CD4-positive, CD25-positive, alpha-beta regulatory T cell (primary cell): ENCODE measurements around the gene ADGB. TPM values are rescaled to one million over a fixed set of nuclear protein-coding genes. Genes with fewer than 3 reads are reported as not detected.

Experiments
- ATAC-seq, 2 donors: fragments of 150-1000 bp; cut with Tn5 transposase; one replicate each; pipeline ENCODE4 v1.10.0; 2021; ENCODE audit warnings: low read depth in 2 of 2, moderate number of reproducible peaks in 2 of 2, moderate library complexity in 1 of 2
- DNase-seq, 3 donors: peaks; one replicate each; pipeline versions ENCODE4 v3.0.0 to v3.0.0-alpha.2; 2012 to 2022; ENCODE audit warnings: mixed read lengths in 1 of 3
- H3K27ac ChIP-seq: one replicate; pipeline ENCODE4 v1.7.0; 2013; ENCODE audit warnings: mild to moderate bottlenecking, low read length; ENCODE audit not compliant: insufficient read depth, poor library complexity, severe bottlenecking
- H3K27me3 ChIP-seq: one replicate; pipeline ENCODE4 v1.7.0; 2013; ENCODE audit warnings: low read length; ENCODE audit not compliant: control insufficient read depth, insufficient read depth
- H3K36me3 ChIP-seq: one replicate; pipeline ENCODE4 v1.7.0; 2013; ENCODE audit warnings: mild to moderate bottlenecking, low read length, moderate library complexity; ENCODE audit not compliant: control insufficient read depth, insufficient read depth
- H3K4me1 ChIP-seq: 2 replicates; pipeline ENCODE4 v1.7.0; 2013; ENCODE audit warnings: mild to moderate bottlenecking, low read length; ENCODE audit not compliant: insufficient read depth, control insufficient read depth, poor library complexity, severe bottlenecking
- H3K4me3 ChIP-seq: one replicate; pipeline ENCODE4 v1.7.0; 2013; ENCODE audit warnings: low read depth, mild to moderate bottlenecking, low read length, moderate library complexity
- H3K9me3 ChIP-seq, 2 experiments: 1 replicate in 1 of 2; 2 replicates in 1 of 2; pipeline ENCODE4 v1.7.0; 2013; ENCODE audit warnings: low read length in 2 of 2, mild to moderate bottlenecking in 1 of 2, moderate library complexity in 1 of 2; ENCODE audit not compliant: control insufficient read depth in 2 of 2
- H3K27ac Mint-ChIP-seq, 3 donors: one replicate each; pipeline ENCODE4 v1.8.0; 2020 to 2022; ENCODE audit warnings: mild to moderate bottlenecking in 3 of 3, mixed read lengths in 3 of 3, moderate library complexity in 2 of 3
- H3K27me3 Mint-ChIP-seq: one replicate; pipeline ENCODE4 v1.8.0; 2022; ENCODE audit warnings: mild to moderate bottlenecking, mixed read lengths
- H3K36me3 Mint-ChIP-seq: one replicate; pipeline ENCODE4 v1.8.0; 2020; ENCODE audit warnings: mixed read lengths
- H3K4me1 Mint-ChIP-seq, 4 donors: one replicate each; pipeline ENCODE4 v1.8.0; 2020 to 2022; ENCODE audit warnings: mixed read lengths in 4 of 4, mild to moderate bottlenecking in 1 of 4
- H3K4me3 Mint-ChIP-seq, 4 donors: one replicate each; pipeline ENCODE4 v1.8.0; 2020 to 2022; ENCODE audit warnings: mild to moderate bottlenecking in 4 of 4, mixed read lengths in 4 of 4, moderate library complexity in 3 of 4
- H3K9me3 Mint-ChIP-seq, 7 donors: one replicate each; pipeline ENCODE4 v1.8.0; 2020 to 2022; ENCODE audit warnings: mixed read lengths in 7 of 7, mild to moderate bottlenecking in 3 of 7, moderate library complexity in 2 of 7
- polyA plus RNA-seq, 4 donors: library from polyadenylated mRNA; unstranded; fragments of 300-500 nt; fragmentation: Illumina TruSeq; gene quantifications; one replicate each; pipeline ENCODE4 v1.2.3, GENCODE V29; 2021
- total RNA-seq: library from RNA; stranded (reverse); gene quantifications from one replicate; pipeline ENCODE4 v1.2.3, GENCODE V29; 2022

ADGB gene
- total and polyA plus RNA-seq, 5 donors from 2014 or later, result not detected

- H3K9me3 Mint-ChIP-seq, result peaks cover 0 to 5% (median 1%) of the 10 kb centered on the region in 7 donors
- ATAC-seq, result no peak
- Histone ChIP-seq H3K4me3 (no peak overlapping the region), H3K36me3 (no peaks in the 10 kb centered on the region), H3K27me3 (no peaks in the 10 kb centered on the region), H3K9me3 (peaks cover 0 to 3% of the 10 kb centered on the region in 2 experiments), H3K27ac (no peak overlapping the region), H3K4me1 (no peaks in the 10 kb centered on the region)
- H3K27me3 Mint-ChIP-seq, result no peaks in the 10 kb centered on the region
- no peaks in the 10 kb centered on the region for H3K36me3 Mint-ChIP-seq
- H3K4me3 Mint-ChIP-seq, result no peak overlapping the region
- no peaks in the 10 kb centered on the region for H3K4me1 Mint-ChIP-seq
- no peak for DNase-seq
- no peak overlapping the region for H3K27ac Mint-ChIP-seq
Measured at GRCh38 chr6:146635165-146635564, 36.4 kb downstream of the ADGB start.

GRCh38 chr6:146636481-146636880 lies 37.7 kb downstream of the ADGB start:
- ATAC-seq (no peak), DNase-seq (no peak)
- H3K9me3 ChIP-seq, result peaks cover 0 to 3% of the 10 kb centered on the region in 2 experiments
- H3K4me3 ChIP-seq, result no peak overlapping the region
- H3K27me3 ChIP-seq, result no peaks in the 10 kb centered on the region
- H3K36me3 ChIP-seq, result no peaks in the 10 kb centered on the region
- H3K27ac ChIP-seq, result no peak overlapping the region
- H3K36me3 Mint-ChIP-seq, result no peaks in the 10 kb centered on the region
- no peaks in the 10 kb centered on the region for H3K27me3 Mint-ChIP-seq
- H3K4me1 ChIP-seq, result no peaks in the 10 kb centered on the region
- H3K4me3 Mint-ChIP-seq, result no peak overlapping the region
- no peaks in the 10 kb centered on the region for H3K4me1 Mint-ChIP-seq
- H3K27ac Mint-ChIP-seq, result no peak overlapping the region
- peaks cover 0 to 5% (median 3%) of the 10 kb centered on the region in 7 donors for H3K9me3 Mint-ChIP-seq

- Histone ChIP-seq H3K36me3 (no peaks in the 10 kb centered on the region), H3K27me3 (no peaks in the 10 kb centered on the region), H3K4me3 (no peak overlapping the region), H3K4me1 (no peaks in the 10 kb centered on the region), H3K9me3 (no peaks in the 10 kb centered on the region), H3K27ac (no peak overlapping the region)
- no peak overlapping the region for H3K4me3 Mint-ChIP-seq
- no peak overlapping the region for H3K27ac Mint-ChIP-seq
- no peaks in the 10 kb centered on the region for H3K36me3 Mint-ChIP-seq
- DNase-seq, result no peak
- no peaks in the 10 kb centered on the region for H3K4me1 Mint-ChIP-seq
- H3K9me3 Mint-ChIP-seq, result peaks cover 0 to 8% (median 1%) of the 10 kb centered on the region in 7 donors
- no peak for ATAC-seq
- H3K27me3 Mint-ChIP-seq, result no peaks in the 10 kb centered on the region
Measured at GRCh38 chr6:146642921-146643320, 44.1 kb downstream of the ADGB start.

- Mint-ChIP-seq H3K36me3 (no peaks in the 10 kb centered on the region), H3K27me3 (no peaks in the 10 kb centered on the region), H3K27ac (no peak overlapping the region), H3K4me1 (no peaks in the 10 kb centered on the region), H3K9me3 (no peaks in the 10 kb centered on the region), H3K4me3 (no peak overlapping the region)
- H3K9me3 ChIP-seq, result no peaks in the 10 kb centered on the region
- ATAC-seq (no peak), DNase-seq (no peak)
- no peak overlapping the region for H3K27ac ChIP-seq
- H3K4me3 ChIP-seq, result no peak overlapping the region
- H3K4me1 ChIP-seq, result no peaks in the 10 kb centered on the region
- no peaks in the 10 kb centered on the region for H3K36me3 ChIP-seq
- H3K27me3 ChIP-seq, result no peaks in the 10 kb centered on the region
Measured at GRCh38 chr6:146650799-146651481, 52.2 kb downstream of the ADGB start.

GRCh38 chr6:146651482-146651863 lies 52.7 kb downstream of the ADGB start:
- H3K9me3 Mint-ChIP-seq, result no peaks in the 10 kb centered on the region
- no peak overlapping the region for H3K4me3 Mint-ChIP-seq
- no peak overlapping the region for H3K4me3 ChIP-seq
- H3K36me3 Mint-ChIP-seq, result no peaks in the 10 kb centered on the region
- DNase-seq (no peak), ATAC-seq (no peak)
- H3K27me3 Mint-ChIP-seq, result no peaks in the 10 kb centered on the region
- H3K27ac Mint-ChIP-seq, result no peak overlapping the region
- no peak overlapping the region for H3K27ac ChIP-seq
- no peaks in the 10 kb centered on the region for H3K27me3 ChIP-seq
- no peaks in the 10 kb centered on the region for H3K4me1 ChIP-seq
- no peaks in the 10 kb centered on the region for H3K9me3 ChIP-seq
- no peaks in the 10 kb centered on the region for H3K36me3 ChIP-seq
- no peaks in the 10 kb centered on the region for H3K4me1 Mint-ChIP-seq

- no peak overlapping the region for H3K4me3 ChIP-seq
- no peaks in the 10 kb centered on the region for H3K36me3 ChIP-seq
- H3K9me3 Mint-ChIP-seq, result peaks cover 0 to 9% (median 0%) of the 10 kb centered on the region in 7 donors
- H3K27ac Mint-ChIP-seq, result no peak overlapping the region
- no peak overlapping the region for H3K27ac ChIP-seq
- H3K36me3 Mint-ChIP-seq, result no peaks in the 10 kb centered on the region
- no peaks in the 10 kb centered on the region for H3K27me3 Mint-ChIP-seq
- H3K4me3 Mint-ChIP-seq, result no peak overlapping the region
- H3K27me3 ChIP-seq, result no peaks in the 10 kb centered on the region
- H3K4me1 ChIP-seq, result no peaks in the 10 kb centered on the region
- no peaks in the 10 kb centered on the region for H3K9me3 ChIP-seq
- no peaks in the 10 kb centered on the region for H3K4me1 Mint-ChIP-seq
- ATAC-seq (no peak), DNase-seq (no peak)
Measured at GRCh38 chr6:146657432-146657831, 58.7 kb downstream of the ADGB start.

- H3K36me3 ChIP-seq, result no peaks in the 10 kb centered on the region
- H3K27me3 ChIP-seq, result no peaks in the 10 kb centered on the region
- ATAC-seq, result no peak
- H3K9me3 ChIP-seq, result no peaks in the 10 kb centered on the region
- DNase-seq, result no peak
- H3K4me1 ChIP-seq, result no peaks in the 10 kb centered on the region
- H3K27me3 Mint-ChIP-seq, result no peaks in the 10 kb centered on the region
- H3K4me1 Mint-ChIP-seq, result no peaks in the 10 kb centered on the region
- H3K27ac ChIP-seq, result no peak overlapping the region
- no peak overlapping the region for H3K4me3 ChIP-seq
- H3K4me3 Mint-ChIP-seq, result no peak overlapping the region
- no peak overlapping the region for H3K27ac Mint-ChIP-seq
- no peaks in the 10 kb centered on the region for H3K36me3 Mint-ChIP-seq
- H3K9me3 Mint-ChIP-seq, result peaks cover 0 to 9% (median 2%) of the 10 kb centered on the region in 7 donors
Measured at GRCh38 chr6:146664871-146665360, 66.1 kb downstream of the ADGB start.

GRCh38 chr6:146666909-146667308 lies 68.1 kb downstream of the ADGB start:
- no peaks in the 10 kb centered on the region for H3K27me3 ChIP-seq
- no peaks in the 10 kb centered on the region for H3K27me3 Mint-ChIP-seq
- peaks cover 0 to 5% (median 2%) of the 10 kb centered on the region in 7 donors for H3K9me3 Mint-ChIP-seq
- H3K36me3 ChIP-seq, result no peaks in the 10 kb centered on the region
- no peak overlapping the region for H3K4me3 Mint-ChIP-seq
- H3K4me3 ChIP-seq, result no peak overlapping the region
- DNase-seq (no peak), ATAC-seq (no peak)
- no peaks in the 10 kb centered on the region for H3K9me3 ChIP-seq
- no peaks in the 10 kb centered on the region for H3K36me3 Mint-ChIP-seq
- H3K4me1 ChIP-seq, result no peaks in the 10 kb centered on the region
- H3K27ac ChIP-seq, result no peak overlapping the region
- no peaks in the 10 kb centered on the region for H3K4me1 Mint-ChIP-seq
- H3K27ac Mint-ChIP-seq, result no peak overlapping the region
